Measurements from ENCODE around the gene WHRN. TPM values are rescaled to one million over a fixed set of nuclear protein-coding genes. Genes with fewer than 3 reads are reported as not detected.

The WHRN gene
- total and polyA plus RNA-seq, 2 experiments from 2014 or later: 8.3 to 8.9 TPM

DNA sequence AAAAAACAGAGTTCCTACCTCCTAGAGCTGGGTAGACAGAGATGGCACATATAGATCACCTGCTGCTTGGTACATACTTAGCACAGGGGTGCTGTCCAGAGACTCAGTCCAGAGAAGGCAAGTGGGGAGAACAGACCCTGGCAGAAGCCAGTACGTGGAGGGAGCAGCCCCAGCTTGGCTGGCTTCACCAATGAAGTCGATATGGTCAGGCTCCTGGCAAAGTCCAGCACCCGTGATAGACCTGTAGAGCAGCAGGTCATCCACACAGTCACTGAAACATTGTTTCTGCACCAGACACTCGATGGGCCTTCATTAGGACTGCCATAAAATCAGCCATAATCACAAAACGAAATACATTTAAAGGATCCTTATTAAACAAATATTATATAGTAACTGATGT is 45.8 kb downstream of the WHRN start:
- Histone ChIP-seq H3K4me1 (ENCODE audit: insufficient read depth) (peaks cover 16% of the 10 kb centered on the region), H2AFZ (no peak overlapping the region), H3K27me3 (ENCODE audit: insufficient read depth) (no peaks in the 10 kb centered on the region), H3K27ac (ENCODE audit: low read depth) (no peak overlapping the region), H3K4me3 (no peak overlapping the region), H4K20me1 (replicated peaks; ENCODE audit: insufficient read depth) (no peaks in the 10 kb centered on the region; the same call in 1 of the 2 replicates), H3K9me2 (ENCODE audit: insufficient read depth) (no peaks in the 10 kb centered on the region), H3F3A (replicated peaks; ENCODE audit: low read depth) (no peaks in the 10 kb centered on the region), H3K4me2 (peak overlapping the region; percentile 3; the same call in 1 of the 2 replicates), H3K79me2 (replicated peaks; ENCODE audit: insufficient read depth) (no peaks in the 10 kb centered on the region), H3K36me3 (ENCODE audit: insufficient read depth) (no peaks in the 10 kb centered on the region)
- no peak for DNase-seq (ENCODE audit: low spot score)
- Mint-ChIP-seq H3K4me1 (peaks cover 20% of the 10 kb centered on the region), H3K27me3 (ENCODE audit: insufficient read depth, low read depth, poor library complexity) (peaks cover 2% of the 10 kb centered on the region), H3K27ac (no peak overlapping the region), H3K4me3 (no peak overlapping the region), H3K36me3 (ENCODE audit: low read depth) (no peaks in the 10 kb centered on the region), H3K9me3 (no peaks in the 10 kb centered on the region)
- no peak for ATAC-seq
- no peak for TF ChIP-seq CREB1 (CRISPR knock-in tag; IDR thresholded peaks at IDR 0.05; ENCODE audit: low read depth)

DNA sequence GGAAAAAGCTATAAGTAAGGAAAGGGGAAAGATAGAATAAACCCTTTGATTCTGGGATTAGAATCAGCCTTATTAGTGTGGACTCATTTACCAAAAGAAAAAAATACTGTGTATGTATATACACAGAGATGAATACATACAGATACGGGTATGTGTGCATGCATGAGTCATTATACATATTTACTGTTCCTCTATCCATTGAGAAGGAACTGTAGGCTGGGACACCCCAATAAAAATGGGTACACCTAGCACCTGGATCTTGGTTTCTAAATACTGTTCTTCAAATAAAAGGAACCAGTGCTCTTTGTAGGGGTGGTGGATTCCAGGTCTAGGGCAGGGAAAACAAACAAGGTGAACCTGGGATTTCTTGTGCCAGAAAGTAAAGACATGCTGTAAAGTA is 48.3 kb downstream of the WHRN start:
- Histone ChIP-seq H3K27ac (ENCODE audit: low read depth) (no peak overlapping the region), H3F3A (replicated peaks; ENCODE audit: low read depth) (no peaks in the 10 kb centered on the region), H3K4me1 (ENCODE audit: insufficient read depth) (peaks cover 22% of the 10 kb centered on the region), H3K9me2 (ENCODE audit: insufficient read depth) (no peaks in the 10 kb centered on the region), H2AFZ (no peak overlapping the region), H3K36me3 (ENCODE audit: insufficient read depth) (no peaks in the 10 kb centered on the region), H3K4me3 (no peak overlapping the region), H4K20me1 (replicated peaks; ENCODE audit: insufficient read depth) (no peaks in the 10 kb centered on the region), H3K27me3 (ENCODE audit: insufficient read depth) (no peaks in the 10 kb centered on the region), H3K79me2 (replicated peaks; ENCODE audit: insufficient read depth) (no peaks in the 10 kb centered on the region), H3K4me2 (no peak overlapping the region)
- H3K4me1 Mint-ChIP-seq: peaks cover 20% of the 10 kb centered on the region
- H3K36me3 Mint-ChIP-seq (ENCODE audit: low read depth): no peaks in the 10 kb centered on the region
- H3K9me3 Mint-ChIP-seq: no peaks in the 10 kb centered on the region
- no peak for ATAC-seq
- no peak overlapping the region for H3K4me3 Mint-ChIP-seq
- no peak overlapping the region for H3K27ac Mint-ChIP-seq
- no peak for DNase-seq (ENCODE audit: low spot score)
- H3K27me3 Mint-ChIP-seq (ENCODE audit: insufficient read depth, low read depth, poor library complexity): peaks cover 2% of the 10 kb centered on the region
- TF ChIP-seq EZH2 (IDR thresholded peaks at IDR 0.05; ENCODE audit: low read depth, unreplicated experiment): no peak
- no peak for TF ChIP-seq NANOG (IDR thresholded peaks at IDR 0.05; ENCODE audit: borderline replicate concordance)
- TF ChIP-seq, protein P1, sequence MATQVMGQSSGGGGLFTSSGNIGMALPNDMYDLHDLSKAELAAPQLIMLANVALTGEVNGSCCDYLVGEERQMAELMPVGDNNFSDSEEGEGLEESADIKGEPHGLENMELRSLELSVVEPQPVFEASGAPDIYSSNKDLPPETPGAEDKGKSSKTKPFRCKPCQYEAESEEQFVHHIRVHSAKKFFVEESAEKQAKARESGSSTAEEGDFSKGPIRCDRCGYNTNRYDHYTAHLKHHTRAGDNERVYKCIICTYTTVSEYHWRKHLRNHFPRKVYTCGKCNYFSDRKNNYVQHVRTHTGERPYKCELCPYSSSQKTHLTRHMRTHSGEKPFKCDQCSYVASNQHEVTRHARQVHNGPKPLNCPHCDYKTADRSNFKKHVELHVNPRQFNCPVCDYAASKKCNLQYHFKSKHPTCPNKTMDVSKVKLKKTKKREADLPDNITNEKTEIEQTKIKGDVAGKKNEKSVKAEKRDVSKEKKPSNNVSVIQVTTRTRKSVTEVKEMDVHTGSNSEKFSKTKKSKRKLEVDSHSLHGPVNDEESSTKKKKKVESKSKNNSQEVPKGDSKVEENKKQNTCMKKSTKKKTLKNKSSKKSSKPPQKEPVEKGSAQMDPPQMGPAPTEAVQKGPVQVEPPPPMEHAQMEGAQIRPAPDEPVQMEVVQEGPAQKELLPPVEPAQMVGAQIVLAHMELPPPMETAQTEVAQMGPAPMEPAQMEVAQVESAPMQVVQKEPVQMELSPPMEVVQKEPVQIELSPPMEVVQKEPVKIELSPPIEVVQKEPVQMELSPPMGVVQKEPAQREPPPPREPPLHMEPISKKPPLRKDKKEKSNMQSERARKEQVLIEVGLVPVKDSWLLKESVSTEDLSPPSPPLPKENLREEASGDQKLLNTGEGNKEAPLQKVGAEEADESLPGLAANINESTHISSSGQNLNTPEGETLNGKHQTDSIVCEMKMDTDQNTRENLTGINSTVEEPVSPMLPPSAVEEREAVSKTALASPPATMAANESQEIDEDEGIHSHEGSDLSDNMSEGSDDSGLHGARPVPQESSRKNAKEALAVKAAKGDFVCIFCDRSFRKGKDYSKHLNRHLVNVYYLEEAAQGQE (IDR thresholded peaks at IDR 0.05; ENCODE audit: unreplicated experiment): no peak
- TF ChIP-seq ZNF331 (CRISPR knock-in tag; IDR thresholded peaks at IDR 0.05; ENCODE audit: low read depth): no peak
- TF ChIP-seq, protein P2, sequence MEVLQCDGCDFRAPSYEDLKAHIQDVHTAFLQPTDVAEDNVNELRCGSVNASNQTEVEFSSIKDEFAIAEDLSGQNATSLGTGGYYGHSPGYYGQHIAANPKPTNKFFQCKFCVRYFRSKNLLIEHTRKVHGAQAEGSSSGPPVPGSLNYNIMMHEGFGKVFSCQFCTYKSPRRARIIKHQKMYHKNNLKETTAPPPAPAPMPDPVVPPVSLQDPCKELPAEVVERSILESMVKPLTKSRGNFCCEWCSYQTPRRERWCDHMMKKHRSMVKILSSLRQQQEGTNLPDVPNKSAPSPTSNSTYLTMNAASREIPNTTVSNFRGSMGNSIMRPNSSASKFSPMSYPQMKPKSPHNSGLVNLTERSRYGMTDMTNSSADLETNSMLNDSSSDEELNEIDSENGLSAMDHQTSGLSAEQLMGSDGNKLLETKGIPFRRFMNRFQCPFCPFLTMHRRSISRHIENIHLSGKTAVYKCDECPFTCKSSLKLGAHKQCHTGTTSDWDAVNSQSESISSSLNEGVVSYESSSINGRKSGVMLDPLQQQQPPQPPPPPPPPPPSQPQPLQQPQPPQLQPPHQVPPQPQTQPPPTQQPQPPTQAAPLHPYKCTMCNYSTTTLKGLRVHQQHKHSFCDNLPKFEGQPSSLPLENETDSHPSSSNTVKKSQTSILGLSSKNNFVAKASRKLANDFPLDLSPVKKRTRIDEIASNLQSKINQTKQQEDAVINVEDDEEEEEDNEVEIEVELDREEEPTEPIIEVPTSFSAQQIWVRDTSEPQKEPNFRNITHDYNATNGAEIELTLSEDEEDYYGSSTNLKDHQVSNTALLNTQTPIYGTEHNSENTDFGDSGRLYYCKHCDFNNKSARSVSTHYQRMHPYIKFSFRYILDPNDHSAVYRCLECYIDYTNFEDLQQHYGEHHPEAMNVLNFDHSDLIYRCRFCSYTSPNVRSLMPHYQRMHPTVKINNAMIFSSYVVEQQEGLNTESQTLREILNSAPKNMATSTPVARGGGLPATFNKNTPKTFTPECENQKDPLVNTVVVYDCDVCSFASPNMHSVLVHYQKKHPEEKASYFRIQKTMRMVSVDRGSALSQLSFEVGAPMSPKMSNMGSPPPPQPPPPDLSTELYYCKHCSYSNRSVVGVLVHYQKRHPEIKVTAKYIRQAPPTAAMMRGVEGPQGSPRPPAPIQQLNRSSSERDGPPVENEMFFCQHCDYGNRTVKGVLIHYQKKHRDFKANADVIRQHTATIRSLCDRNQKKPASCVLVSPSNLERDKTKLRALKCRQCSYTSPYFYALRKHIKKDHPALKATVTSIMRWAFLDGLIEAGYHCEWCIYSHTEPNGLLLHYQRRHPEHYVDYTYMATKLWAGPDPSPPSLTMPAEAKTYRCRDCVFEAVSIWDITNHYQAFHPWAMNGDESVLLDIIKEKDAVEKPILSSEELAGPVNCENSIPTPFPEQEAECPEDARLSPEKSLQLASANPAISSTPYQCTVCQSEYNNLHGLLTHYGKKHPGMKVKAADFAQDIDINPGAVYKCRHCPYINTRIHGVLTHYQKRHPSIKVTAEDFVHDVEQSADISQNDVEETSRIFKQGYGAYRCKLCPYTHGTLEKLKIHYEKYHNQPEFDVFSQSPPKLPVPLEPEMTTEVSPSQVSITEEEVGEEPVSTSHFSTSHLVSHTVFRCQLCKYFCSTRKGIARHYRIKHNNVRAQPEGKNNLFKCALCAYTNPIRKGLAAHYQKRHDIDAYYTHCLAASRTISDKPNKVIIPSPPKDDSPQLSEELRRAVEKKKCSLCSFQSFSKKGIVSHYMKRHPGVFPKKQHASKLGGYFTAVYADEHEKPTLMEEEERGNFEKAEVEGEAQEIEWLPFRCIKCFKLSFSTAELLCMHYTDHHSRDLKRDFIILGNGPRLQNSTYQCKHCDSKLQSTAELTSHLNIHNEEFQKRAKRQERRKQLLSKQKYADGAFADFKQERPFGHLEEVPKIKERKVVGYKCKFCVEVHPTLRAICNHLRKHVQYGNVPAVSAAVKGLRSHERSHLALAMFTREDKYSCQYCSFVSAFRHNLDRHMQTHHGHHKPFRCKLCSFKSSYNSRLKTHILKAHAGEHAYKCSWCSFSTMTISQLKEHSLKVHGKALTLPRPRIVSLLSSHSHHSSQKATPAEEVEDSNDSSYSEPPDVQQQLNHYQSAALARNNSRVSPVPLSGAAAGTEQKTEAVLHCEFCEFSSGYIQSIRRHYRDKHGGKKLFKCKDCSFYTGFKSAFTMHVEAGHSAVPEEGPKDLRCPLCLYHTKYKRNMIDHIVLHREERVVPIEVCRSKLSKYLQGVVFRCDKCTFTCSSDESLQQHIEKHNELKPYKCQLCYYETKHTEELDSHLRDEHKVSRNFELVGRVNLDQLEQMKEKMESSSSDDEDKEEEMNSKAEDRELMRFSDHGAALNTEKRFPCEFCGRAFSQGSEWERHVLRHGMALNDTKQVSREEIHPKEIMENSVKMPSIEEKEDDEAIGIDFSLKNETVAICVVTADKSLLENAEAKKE (CRISPR knock-in tag; IDR thresholded peaks at IDR 0.05): no peak
- TF ChIP-seq EZH2phosphoT487 (IDR thresholded peaks at IDR 0.05; ENCODE audit: unreplicated experiment): no peak
- TF ChIP-seq, protein P3, sequence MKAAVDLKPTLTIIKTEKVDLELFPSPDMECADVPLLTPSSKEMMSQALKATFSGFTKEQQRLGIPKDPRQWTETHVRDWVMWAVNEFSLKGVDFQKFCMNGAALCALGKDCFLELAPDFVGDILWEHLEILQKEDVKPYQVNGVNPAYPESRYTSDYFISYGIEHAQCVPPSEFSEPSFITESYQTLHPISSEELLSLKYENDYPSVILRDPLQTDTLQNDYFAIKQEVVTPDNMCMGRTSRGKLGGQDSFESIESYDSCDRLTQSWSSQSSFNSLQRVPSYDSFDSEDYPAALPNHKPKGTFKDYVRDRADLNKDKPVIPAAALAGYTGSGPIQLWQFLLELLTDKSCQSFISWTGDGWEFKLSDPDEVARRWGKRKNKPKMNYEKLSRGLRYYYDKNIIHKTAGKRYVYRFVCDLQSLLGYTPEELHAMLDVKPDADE (IDR thresholded peaks at IDR 0.05): no peak
- no peak for TF ChIP-seq JUNB (IDR thresholded peaks at IDR 0.05; ENCODE audit: unreplicated experiment)
- TF ChIP-seq STAT1 (IDR thresholded peaks at IDR 0.05; ENCODE audit: unreplicated experiment): no peak

All from GM23338 (cell line).